ENCODE measurements around the gene PACRG. TPM values are rescaled to one million over a fixed set of nuclear protein-coding genes. Genes with fewer than 3 reads are reported as not detected.

PACRG gene
- polyA plus RNA-seq, 3 donors, result 14.2 to 16.6 (median 16.4) TPM

- no peak for DNase-seq (ENCODE audit: extremely low read depth in 1 of 11, low read depth in 9 of 11, low spot score in 4 of 11)
These were observed 448.3 kb downstream of the PACRG start for GRCh38 chr6:163176097-163176496.

GRCh38 chr6:163177007-163177406 lies 449.2 kb downstream of the PACRG start:
- DNase-seq (ENCODE audit: extremely low read depth in 1 of 11, low read depth in 9 of 11, low spot score in 4 of 11), result no peak

GRCh38 chr6:163177892-163178420 lies 450.2 kb downstream of the PACRG start:
- DNase-seq (ENCODE audit: extremely low read depth in 1 of 11, low read depth in 9 of 11, low spot score in 4 of 11), result no peak

- no peak for DNase-seq (ENCODE audit: extremely low read depth in 1 of 11, low read depth in 9 of 11, low spot score in 4 of 11)
These were observed 451.3 kb downstream of the PACRG start for GRCh38 chr6:163179061-163179460.

- no peak for DNase-seq (ENCODE audit: extremely low read depth in 1 of 11, low read depth in 9 of 11, low spot score in 4 of 11)
These were observed 451.9 kb downstream of the PACRG start for GRCh38 chr6:163179721-163180120.

- DNase-seq (ENCODE audit: extremely low read depth in 1 of 11, low read depth in 9 of 11, low spot score in 4 of 11), result peak in 9 of 11 donors; percentile 7 to 33 (median 18)
These were observed 453.2 kb downstream of the PACRG start for GRCh38 chr6:163180874-163181541.

- DNase-seq (ENCODE audit: extremely low read depth in 1 of 11, low read depth in 9 of 11, low spot score in 4 of 11), result no peak
These were observed 453.9 kb downstream of the PACRG start for GRCh38 chr6:163181666-163182180.

- no peak for DNase-seq (ENCODE audit: extremely low read depth in 1 of 11, low read depth in 9 of 11, low spot score in 4 of 11)
These were observed 454.9 kb downstream of the PACRG start for GRCh38 chr6:163182696-163183095.

- DNase-seq (ENCODE audit: extremely low read depth in 1 of 11, low read depth in 9 of 11, low spot score in 4 of 11), result no peak
These were observed 456.0 kb downstream of the PACRG start for GRCh38 chr6:163183806-163184205.

GRCh38 chr6:163185744-163186143 lies 458.0 kb downstream of the PACRG start:
- no peak for DNase-seq (ENCODE audit: extremely low read depth in 1 of 11, low read depth in 9 of 11, low spot score in 4 of 11)

- DNase-seq (ENCODE audit: extremely low read depth in 1 of 11, low read depth in 9 of 11, low spot score in 4 of 11), result no peak
These were observed 458.8 kb downstream of the PACRG start for GRCh38 chr6:163186527-163186926.

GRCh38 chr6:163187201-163187600 lies 459.4 kb downstream of the PACRG start:
- no peak for DNase-seq (ENCODE audit: extremely low read depth in 1 of 11, low read depth in 9 of 11, low spot score in 4 of 11)

- no peak for DNase-seq (ENCODE audit: extremely low read depth in 1 of 11, low read depth in 9 of 11, low spot score in 4 of 11)
These were observed 459.8 kb downstream of the PACRG start for GRCh38 chr6:163187606-163188005.

- DNase-seq (ENCODE audit: extremely low read depth in 1 of 11, low read depth in 9 of 11, low spot score in 4 of 11), result no peak
These were observed 461.0 kb downstream of the PACRG start for GRCh38 chr6:163188746-163189145.

GRCh38 chr6:163189609-163190008 lies 461.8 kb downstream of the PACRG start:
- DNase-seq (ENCODE audit: extremely low read depth in 1 of 11, low read depth in 9 of 11, low spot score in 4 of 11), result no peak

GRCh38 chr6:163190786-163191185 lies 463.0 kb downstream of the PACRG start:
- no peak for DNase-seq (ENCODE audit: extremely low read depth in 1 of 11, low read depth in 9 of 11, low spot score in 4 of 11)

- DNase-seq (ENCODE audit: extremely low read depth in 1 of 11, low read depth in 9 of 11, low spot score in 4 of 11), result no peak
These were observed 464.1 kb downstream of the PACRG start for GRCh38 chr6:163191704-163192537.

GRCh38 chr6:163192591-163192990 lies 464.8 kb downstream of the PACRG start:
- DNase-seq (ENCODE audit: extremely low read depth in 1 of 11, low read depth in 9 of 11, low spot score in 4 of 11), result no peak

GRCh38 chr6:163193326-163193725 lies 465.6 kb downstream of the PACRG start:
- DNase-seq (ENCODE audit: extremely low read depth in 1 of 11, low read depth in 9 of 11, low spot score in 4 of 11), result no peak

Data from renal cortex interstitium (tissue), 11 donors.